H9 (cell line): ENCODE data around the gene GDPD4. TPM values are rescaled to one million over a fixed set of nuclear protein-coding genes. Genes with fewer than 3 reads are reported as not detected.

Source experiments
- DNase-seq: peaks from one replicate; pipeline ENCODE4 v3.0.0-alpha.2; 2017
- H2AFZ ChIP-seq: one replicate; pipeline ENCODE4 v1.6.1; 2013; ENCODE audit warnings: mild to moderate bottlenecking, low read length, control low read depth, moderate library complexity
- H2AK5ac ChIP-seq: 2 replicates; pipeline ENCODE4 v1.6.1; 2013; ENCODE audit warnings: low read length, control low read depth, mixed read lengths; ENCODE audit not compliant: insufficient read length
- H2BK120ac ChIP-seq: one replicate; pipeline ENCODE4 v1.6.1; 2013; ENCODE audit warnings: low read depth, mild to moderate bottlenecking, low read length, control low read depth, inconsistent platforms; ENCODE audit not compliant: poor library complexity, severe bottlenecking
- H2BK12ac ChIP-seq: 2 replicates; pipeline ENCODE4 v1.6.1; 2013; ENCODE audit warnings: low read length, control low read depth, mixed read lengths, low read depth; ENCODE audit not compliant: insufficient read length
- H2BK15ac ChIP-seq: 2 replicates; pipeline ENCODE4 v1.6.1; 2013; ENCODE audit warnings: low read depth, low read length, control low read depth
- H2BK20ac ChIP-seq: one replicate; pipeline ENCODE4 v1.6.1; 2013; ENCODE audit warnings: low read depth, mild to moderate bottlenecking, low read length, control low read depth, inconsistent platforms; ENCODE audit not compliant: poor library complexity, severe bottlenecking
- H2BK5ac ChIP-seq: 2 replicates; pipeline ENCODE4 v1.6.1; 2013; ENCODE audit warnings: low read length, control low read depth, mixed read lengths; ENCODE audit not compliant: insufficient read length
- H3K14ac ChIP-seq: 2 replicates; pipeline ENCODE4 v1.6.1; 2013; ENCODE audit warnings: low read length, control low read depth; ENCODE audit not compliant: insufficient read depth
- H3K18ac ChIP-seq: 2 replicates; pipeline ENCODE4 v1.6.1; 2013; ENCODE audit warnings: low read depth, mild to moderate bottlenecking, mixed read lengths, low read length, control low read depth; ENCODE audit not compliant: insufficient read length
- H3K23ac ChIP-seq: 2 replicates; pipeline ENCODE4 v1.6.1; 2013; ENCODE audit warnings: low read length, control low read depth, mixed read lengths, low read depth; ENCODE audit not compliant: insufficient read length
- H3K23me2 ChIP-seq: 2 replicates; pipeline ENCODE4 v1.6.1; 2013; ENCODE audit warnings: low read depth, mild to moderate bottlenecking, mixed read lengths, low read length, control low read depth; ENCODE audit not compliant: insufficient read length, poor library complexity, severe bottlenecking
- H3K27ac ChIP-seq: 2 replicates; pipeline ENCODE4 v1.5.1; 2013; ENCODE audit warnings: low read length, control low read depth, mixed read lengths, low read depth; ENCODE audit not compliant: insufficient read length
- H3K27me3 ChIP-seq: 2 replicates; pipeline ENCODE4 v1.6.1; 2013; ENCODE audit warnings: low read length, control low read depth, inconsistent platforms; ENCODE audit not compliant: insufficient read depth
- H3K4ac ChIP-seq: 2 replicates; pipeline ENCODE4 v1.6.1; 2013; ENCODE audit warnings: low read depth, mild to moderate bottlenecking, control low read depth, inconsistent platforms, low read length, moderate library complexity
- H3K4me1 ChIP-seq: 2 replicates; pipeline ENCODE4 v1.6.1; 2013; ENCODE audit warnings: low read length, control low read depth, inconsistent platforms; ENCODE audit not compliant: insufficient read depth
- H3K4me2 ChIP-seq: 2 replicates; pipeline ENCODE4 v1.6.1; 2013; ENCODE audit warnings: low read length, control low read depth, mixed read lengths; ENCODE audit not compliant: insufficient read length, insufficient read depth
- H3K56ac ChIP-seq: 2 replicates; pipeline ENCODE4 v1.6.1; 2013; ENCODE audit warnings: low read depth, mild to moderate bottlenecking, mixed read lengths, low read length, control low read depth; ENCODE audit not compliant: insufficient read length
- H3K79me1 ChIP-seq: 2 replicates; pipeline ENCODE4 v1.6.1; 2013; ENCODE audit warnings: low read depth, mild to moderate bottlenecking, moderate library complexity, low read length, control low read depth, inconsistent platforms; ENCODE audit not compliant: insufficient read depth, poor library complexity, severe bottlenecking
- H3K79me2 ChIP-seq: 2 replicates; pipeline ENCODE4 v1.6.1; 2013; ENCODE audit warnings: low read length, control low read depth, inconsistent platforms; ENCODE audit not compliant: insufficient read depth
- H3K9ac ChIP-seq: 2 replicates; pipeline ENCODE4 v1.6.1; 2013; ENCODE audit warnings: low read length, control low read depth, mixed read lengths; ENCODE audit not compliant: insufficient read length; ENCODE audit errors: extremely low read depth
- H3K9me3 ChIP-seq: one replicate; pipeline ENCODE4 v1.6.1; 2013; ENCODE audit warnings: low read depth, low read length, inconsistent platforms; ENCODE audit not compliant: control insufficient read depth
- H3T11ph ChIP-seq: one replicate; pipeline ENCODE4 v1.6.1; 2013; ENCODE audit warnings: mild to moderate bottlenecking, low read length, control low read depth, inconsistent platforms
- H4K20me1 ChIP-seq: one replicate; pipeline ENCODE4 v1.6.1; 2013; ENCODE audit not compliant: control insufficient read depth, insufficient read length, insufficient read depth
- H4K5ac ChIP-seq: 2 replicates; pipeline ENCODE4 v1.6.1; 2013; ENCODE audit warnings: low read depth, mild to moderate bottlenecking, mixed read lengths, low read length, control low read depth; ENCODE audit not compliant: insufficient read length
- H4K8ac ChIP-seq: replicated peaks from 2 replicates; pipeline ENCODE4 v1.6.1; 2013; ENCODE audit warnings: low read length, control low read depth, mixed read lengths, low read depth; ENCODE audit not compliant: insufficient read length
- H4K91ac ChIP-seq: 2 replicates; pipeline ENCODE4 v1.6.1; 2013; ENCODE audit warnings: low read depth, mild to moderate bottlenecking, moderate library complexity, mixed read lengths, low read length, control low read depth; ENCODE audit not compliant: insufficient read length
- H3K27ac Mint-ChIP-seq, 3 experiments: 2 replicates in 2 of 3; 3 replicates in 1 of 3; pipeline ENCODE4 v1.8.0; 2020 to 2021; ENCODE audit warnings: mixed read lengths in 3 of 3, mild to moderate bottlenecking in 1 of 3, moderate library complexity in 1 of 3
- H3K27me3 Mint-ChIP-seq: 2 replicates; pipeline ENCODE4 v1.8.0; 2021; ENCODE audit warnings: low read depth, mild to moderate bottlenecking, moderate library complexity, mixed read lengths
- H3K36me3 Mint-ChIP-seq, 3 experiments: 2 replicates in 2 of 3; 3 replicates in 1 of 3; pipeline ENCODE4 v1.8.0; 2020 to 2021; ENCODE audit warnings: low read depth in 3 of 3, mixed read lengths in 3 of 3; ENCODE audit not compliant: insufficient read depth in 1 of 3
- H3K4me1 Mint-ChIP-seq, 2 experiments: 2 replicates each; pipeline ENCODE4 v1.8.0; 2020; ENCODE audit warnings: mixed read lengths in 2 of 2
- H3K4me3 Mint-ChIP-seq, 2 experiments: 2 replicates in 1 of 2; 3 replicates in 1 of 2; pipeline ENCODE4 v1.8.0; 2020 to 2021; ENCODE audit warnings: mild to moderate bottlenecking in 2 of 2, mixed read lengths in 2 of 2, moderate library complexity in 1 of 2
- H3K9me3 Mint-ChIP-seq, 2 experiments: 2 replicates in 1 of 2; 3 replicates in 1 of 2; pipeline ENCODE4 v1.8.0; 2020; ENCODE audit warnings: mild to moderate bottlenecking in 2 of 2, mixed read lengths in 2 of 2, moderate library complexity in 1 of 2
- WGBS: extraction: QIAGEN DNeasy Blood & Tissue Kit; methylation state at CpG from one replicate; pipeline ENCODE4 v1.1.7; 2013; ENCODE audit warnings: missing lambda C conversion rate, low lambda C conversion rate, mixed read lengths; ENCODE audit not compliant: insufficient read length; ENCODE audit errors: extremely low coverage; 5-methylcytosine and 5-hydroxymethylcytosine counted together
- long read RNA-seq: library from polyadenylated mRNA; unstranded; transcript quantifications from one replicate; pipeline ENCODE4 v2.0.0, GENCODE V29; 2020
- total RNA-seq: library from RNA; stranded (reverse); gene quantifications from 2 replicates; pipeline ENCODE4 v1.2.1, GENCODE V29; 2021
- TF ChIP-seq, protein P1 (sequence below): fragments of 200-600 bp; sonication (generic); conservative IDR thresholded peaks from 3 replicates; pipeline ENCODE4 v1.8.0; 2021; ENCODE audit warnings: antibody characterized with exemption, mild to moderate bottlenecking

The GDPD4 gene, protein sequence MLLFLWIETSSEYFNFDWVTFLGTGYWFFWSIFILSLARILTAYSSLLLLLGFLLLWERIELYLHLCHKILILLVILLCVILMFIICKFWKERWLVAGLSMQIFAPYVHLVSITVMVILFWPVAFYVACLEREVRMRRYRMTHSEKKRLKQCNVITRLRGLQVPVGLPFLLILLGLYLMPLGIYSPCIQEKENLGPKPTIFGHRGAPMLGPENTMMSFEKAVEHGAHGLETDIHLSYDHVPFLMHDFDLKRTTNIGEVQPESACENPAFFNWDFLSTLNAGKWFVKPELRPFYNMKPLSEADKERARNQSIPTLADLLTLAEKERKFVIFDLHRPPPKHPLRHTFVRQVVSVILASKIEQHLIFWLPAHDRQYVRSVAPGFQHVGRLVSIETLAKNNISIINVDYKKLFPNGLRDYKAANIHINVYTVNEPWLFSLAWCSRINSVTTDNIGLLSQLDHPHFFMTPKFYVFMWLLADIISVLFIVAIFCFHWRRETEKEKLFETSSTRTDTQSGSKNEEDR
- total RNA-seq = not detected in 2 replicates
- long read RNA-seq = 0 reads

GRCh38 chr11:77301510-77301909 is at the start of gene GDPD4:
Gene GDPD4, minus strand, starts transcription at chr11:77301686. Its CDS starts 16,549 bp downstream, at chr11:77285137.
- TF ChIP-seq, protein P1, sequence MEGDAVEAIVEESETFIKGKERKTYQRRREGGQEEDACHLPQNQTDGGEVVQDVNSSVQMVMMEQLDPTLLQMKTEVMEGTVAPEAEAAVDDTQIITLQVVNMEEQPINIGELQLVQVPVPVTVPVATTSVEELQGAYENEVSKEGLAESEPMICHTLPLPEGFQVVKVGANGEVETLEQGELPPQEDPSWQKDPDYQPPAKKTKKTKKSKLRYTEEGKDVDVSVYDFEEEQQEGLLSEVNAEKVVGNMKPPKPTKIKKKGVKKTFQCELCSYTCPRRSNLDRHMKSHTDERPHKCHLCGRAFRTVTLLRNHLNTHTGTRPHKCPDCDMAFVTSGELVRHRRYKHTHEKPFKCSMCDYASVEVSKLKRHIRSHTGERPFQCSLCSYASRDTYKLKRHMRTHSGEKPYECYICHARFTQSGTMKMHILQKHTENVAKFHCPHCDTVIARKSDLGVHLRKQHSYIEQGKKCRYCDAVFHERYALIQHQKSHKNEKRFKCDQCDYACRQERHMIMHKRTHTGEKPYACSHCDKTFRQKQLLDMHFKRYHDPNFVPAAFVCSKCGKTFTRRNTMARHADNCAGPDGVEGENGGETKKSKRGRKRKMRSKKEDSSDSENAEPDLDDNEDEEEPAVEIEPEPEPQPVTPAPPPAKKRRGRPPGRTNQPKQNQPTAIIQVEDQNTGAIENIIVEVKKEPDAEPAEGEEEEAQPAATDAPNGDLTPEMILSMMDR = no peak
- Mint-ChIP-seq H3K27me3 (no peaks in the 10 kb centered on the region), H3K4me1 (peaks cover 8 to 10% of the 10 kb centered on the region in 2 experiments; a peak in 3 of 4 replicates), H3K9me3 (no peaks in the 10 kb centered on the region), H3K4me3 (no peak within 1 kb of the TSS), H3K36me3 (no peaks in the 10 kb centered on the region), H3K27ac (peak within 1 kb of the TSS in 1 of 3 experiments; percentile 68; a peak in 1 of 7 replicates)
- no peak within 1 kb of the TSS for H2BK20ac ChIP-seq
- no peaks in the 10 kb centered on the region for H3K79me1 ChIP-seq
- peaks cover 4% of the 10 kb centered on the region for H3K23me2 ChIP-seq
- H3K27me3 ChIP-seq = no peaks in the 10 kb centered on the region
- no peaks in the 10 kb centered on the region for H3K9me3 ChIP-seq
- H3K18ac ChIP-seq = no peak within 1 kb of the TSS
- no peak within 1 kb of the TSS for H3T11ph ChIP-seq
- H3K14ac ChIP-seq = no peak within 1 kb of the TSS
- no peak within 1 kb of the TSS for H3K9ac ChIP-seq
- H2AFZ ChIP-seq = no peak within 1 kb of the TSS
- H3K4me1 ChIP-seq = no peaks in the 10 kb centered on the region
- no peaks in the 10 kb centered on the region for H4K20me1 ChIP-seq
- H3K79me2 ChIP-seq = 0 out of 2 replicates have a peak, but pooled peaks cover 2% of the 10 kb centered on the region
- H2BK15ac ChIP-seq = no peak within 1 kb of the TSS
- H2BK5ac ChIP-seq = no peak within 1 kb of the TSS
- H3K56ac ChIP-seq = no peak within 1 kb of the TSS
- no peak within 1 kb of the TSS for H2BK12ac ChIP-seq
- H3K23ac ChIP-seq = no peak within 1 kb of the TSS
- no CpG with 5 or more reads among the region's 15 CpGs for WGBS
- H4K5ac ChIP-seq = no peak within 1 kb of the TSS
- no peak within 1 kb of the TSS for H3K27ac ChIP-seq
- no peak within 1 kb of the TSS for H4K91ac ChIP-seq
- no peak within 1 kb of the TSS for H2AK5ac ChIP-seq
- peak; percentile 43 for DNase-seq
- no peak within 1 kb of the TSS for H4K8ac ChIP-seq
- H2BK120ac ChIP-seq = no peak within 1 kb of the TSS
- H3K4ac ChIP-seq = no peak within 1 kb of the TSS
- H3K4me2 ChIP-seq = no peak within 1 kb of the TSS
